Fibroblast of the conjunctiva (primary cell): ENCODE results near the gene PIK3C3.
"Not testable (repeated sequence)": the region's sequence is repeated elsewhere in the genome, so short reads cannot be mapped to it uniquely, and the experiment has no call there.

Experiments used
- DNase-seq: peaks from one replicate; pipeline ENCODE4 v3.0.0-alpha.2; 2010; ENCODE audit warnings: low read depth

The PIK3C3 gene

DNA sequence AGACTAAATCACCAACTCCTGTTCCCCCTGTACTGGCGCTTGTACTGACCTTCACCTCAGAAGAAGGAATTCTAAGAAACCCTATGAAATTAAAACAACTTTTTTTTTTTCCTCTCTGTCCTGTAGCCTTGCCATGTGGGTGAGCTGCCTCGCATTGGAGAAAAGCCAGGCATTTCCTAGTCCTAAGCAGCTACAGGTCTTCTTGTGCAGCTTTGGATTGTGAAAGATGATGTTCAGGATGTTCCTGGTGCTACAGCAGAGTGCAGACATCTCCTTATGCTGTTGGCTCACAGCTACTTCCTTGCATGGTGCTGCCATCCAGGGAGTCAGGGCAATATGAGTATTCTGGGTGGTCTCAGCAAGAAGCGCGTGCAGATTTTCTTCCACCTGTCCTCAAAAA, 11.9 kb downstream of the PIK3C3 start:
- DNase-seq = no peak

DNA sequence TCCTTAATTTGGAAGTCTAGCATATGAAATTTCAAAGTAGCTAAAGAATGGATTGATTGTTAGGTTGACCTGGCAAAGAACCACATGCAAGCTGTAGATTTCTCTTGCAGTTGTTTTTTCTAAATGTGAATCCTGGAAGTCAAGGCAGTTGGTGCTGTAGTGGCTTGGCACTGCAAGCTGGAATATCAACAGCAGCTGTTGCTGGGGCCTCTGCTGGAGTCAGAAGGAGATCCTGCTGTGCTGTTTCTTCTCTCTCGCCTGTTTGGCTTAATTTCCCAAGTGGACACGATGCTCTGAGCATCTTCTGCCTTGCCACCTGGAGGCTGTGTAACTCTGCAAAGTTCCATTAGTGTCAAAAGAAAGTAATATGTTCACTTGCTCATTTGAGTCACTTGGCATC, 12.6 kb downstream of the PIK3C3 start:
- no peak for DNase-seq

DNA sequence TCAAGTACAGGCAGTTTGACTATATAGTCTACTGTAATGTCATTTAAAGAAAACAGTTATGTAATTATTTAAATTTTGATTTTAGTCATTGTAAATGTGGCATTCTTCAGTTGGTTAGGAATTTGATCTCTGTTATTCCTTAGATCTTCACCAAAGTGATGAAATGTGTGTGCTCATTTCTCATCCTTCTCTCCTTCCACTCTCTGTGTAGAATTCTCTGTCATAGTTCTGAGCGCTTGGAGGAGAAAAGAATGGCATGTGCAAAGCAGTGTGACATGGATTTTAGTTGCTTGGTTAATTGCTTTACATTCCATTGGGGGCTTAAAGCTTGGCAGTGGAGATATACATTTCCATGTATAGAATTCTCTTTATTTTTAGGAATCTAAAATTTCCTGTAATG, 14.8 kb downstream of the PIK3C3 start:
- no peak for DNase-seq

DNA sequence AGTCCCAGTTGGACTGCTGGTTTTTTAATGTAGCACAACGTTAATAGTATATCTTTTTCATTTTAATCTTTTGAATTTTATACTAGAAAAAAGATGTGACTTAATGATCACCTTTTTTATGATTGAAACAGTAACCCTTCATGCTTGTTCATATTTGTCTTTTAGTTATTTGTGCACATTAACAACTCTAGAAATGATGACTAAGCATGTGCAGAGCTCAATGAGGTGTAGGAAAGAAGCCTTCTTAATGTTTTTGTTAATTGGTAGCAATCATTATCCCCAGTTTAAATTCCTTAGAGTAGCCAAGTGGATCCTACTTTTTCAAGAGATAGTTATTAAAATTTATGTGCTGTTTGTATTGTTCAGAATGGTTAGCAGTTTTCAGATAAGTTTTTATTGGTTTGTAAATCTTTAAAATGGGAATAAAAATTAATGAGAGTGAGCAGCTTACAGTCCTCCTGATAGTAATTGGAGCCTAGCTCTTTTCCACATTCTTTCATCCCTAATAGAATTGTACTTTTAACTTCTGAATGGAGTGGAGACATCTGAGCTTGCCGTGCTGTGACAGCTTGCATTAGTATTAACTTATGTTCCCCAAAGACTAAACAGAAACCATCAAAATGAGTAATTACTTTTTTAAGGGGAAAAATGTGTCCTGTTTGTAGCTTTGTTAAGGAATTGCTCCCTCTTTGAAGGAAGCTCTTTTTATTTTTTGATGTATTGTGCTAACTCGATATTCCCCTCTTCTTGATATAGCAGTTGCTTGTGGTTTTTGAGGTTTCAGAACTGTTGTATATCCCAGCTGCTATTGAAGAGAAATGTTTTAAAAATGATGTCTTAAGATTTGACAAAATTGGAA, 17.3 kb downstream of the PIK3C3 start:
- DNase-seq = no peak

DNA sequence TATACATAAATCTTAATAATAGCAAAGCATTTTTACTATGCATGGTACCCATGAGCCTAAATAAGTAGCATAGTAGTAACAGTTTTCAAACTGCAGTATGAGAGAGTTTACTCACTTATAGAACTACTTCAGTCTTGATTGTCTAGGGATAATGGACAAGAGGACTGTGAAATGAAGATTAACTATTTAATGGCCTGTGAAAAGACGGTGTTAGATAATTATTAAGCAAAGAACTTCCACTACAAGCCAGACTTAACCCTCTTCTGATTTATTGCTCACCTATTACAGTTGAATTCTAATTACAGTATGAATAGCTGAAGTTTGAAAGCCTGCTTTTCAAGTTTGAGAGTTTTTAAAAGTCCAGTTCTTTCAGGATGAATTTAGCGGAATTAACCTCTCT, 18.9 kb downstream of the PIK3C3 start:
- no peak for DNase-seq

DNA sequence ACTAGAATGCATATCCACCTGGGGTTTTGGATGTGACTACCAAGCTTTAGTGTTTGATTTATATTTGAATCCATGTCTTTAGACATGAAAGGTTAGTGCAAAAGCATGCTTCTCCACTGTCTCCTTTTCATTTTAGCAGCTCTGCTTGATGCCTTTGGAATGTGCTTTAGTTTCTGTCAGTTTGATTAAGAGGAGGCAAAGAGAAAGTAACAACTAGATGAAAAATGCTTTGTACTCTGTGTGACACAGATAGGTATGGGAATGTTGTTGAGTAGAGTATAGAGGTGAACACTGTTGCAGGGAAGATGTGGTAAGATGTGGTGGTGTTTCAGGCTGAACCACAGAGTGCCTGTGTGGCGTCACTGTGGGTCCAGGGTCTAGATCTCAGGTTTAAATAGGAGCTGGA, 19.8 kb downstream of the PIK3C3 start:
- DNase-seq = no peak

DNA sequence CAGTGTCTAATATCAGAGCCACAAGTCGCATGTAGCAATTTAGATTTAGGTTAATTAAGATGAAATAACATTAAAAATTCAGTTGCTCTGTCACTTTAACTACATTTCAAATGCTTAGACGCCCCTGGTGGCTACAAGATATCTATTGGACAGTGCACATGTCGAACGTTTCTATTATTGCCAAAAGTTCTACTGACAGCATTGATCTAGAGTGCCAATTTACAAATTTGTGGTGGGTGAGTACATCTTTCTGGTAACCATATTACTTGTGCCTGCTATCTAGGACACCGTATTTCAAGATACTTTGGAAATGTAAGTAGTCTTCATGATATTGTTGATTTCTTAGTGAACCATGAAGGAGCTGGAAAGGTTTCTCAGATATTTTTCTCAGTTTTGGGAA, 20.2 kb downstream of the PIK3C3 start:
- no peak for DNase-seq

DNA sequence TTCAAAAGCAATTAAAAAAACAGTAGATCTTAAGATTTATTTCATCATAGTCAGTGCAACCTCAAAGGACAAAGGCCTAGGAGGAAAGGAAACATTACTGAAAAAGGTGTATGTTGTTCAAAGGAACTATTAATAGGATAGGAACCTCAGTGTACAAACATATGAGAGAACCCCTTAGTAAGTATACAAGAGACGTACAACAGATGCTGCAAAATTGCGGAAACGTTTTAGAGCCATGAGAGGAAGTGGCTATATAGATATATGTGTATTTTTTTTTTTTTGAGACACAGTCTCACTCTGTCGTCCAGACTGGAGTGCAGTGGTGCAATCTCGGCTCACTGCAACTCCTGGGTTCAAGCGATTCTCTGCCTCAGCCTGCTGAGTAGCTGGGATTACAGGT, 22.2 kb downstream of the PIK3C3 start:
- DNase-seq = no peak

DNA sequence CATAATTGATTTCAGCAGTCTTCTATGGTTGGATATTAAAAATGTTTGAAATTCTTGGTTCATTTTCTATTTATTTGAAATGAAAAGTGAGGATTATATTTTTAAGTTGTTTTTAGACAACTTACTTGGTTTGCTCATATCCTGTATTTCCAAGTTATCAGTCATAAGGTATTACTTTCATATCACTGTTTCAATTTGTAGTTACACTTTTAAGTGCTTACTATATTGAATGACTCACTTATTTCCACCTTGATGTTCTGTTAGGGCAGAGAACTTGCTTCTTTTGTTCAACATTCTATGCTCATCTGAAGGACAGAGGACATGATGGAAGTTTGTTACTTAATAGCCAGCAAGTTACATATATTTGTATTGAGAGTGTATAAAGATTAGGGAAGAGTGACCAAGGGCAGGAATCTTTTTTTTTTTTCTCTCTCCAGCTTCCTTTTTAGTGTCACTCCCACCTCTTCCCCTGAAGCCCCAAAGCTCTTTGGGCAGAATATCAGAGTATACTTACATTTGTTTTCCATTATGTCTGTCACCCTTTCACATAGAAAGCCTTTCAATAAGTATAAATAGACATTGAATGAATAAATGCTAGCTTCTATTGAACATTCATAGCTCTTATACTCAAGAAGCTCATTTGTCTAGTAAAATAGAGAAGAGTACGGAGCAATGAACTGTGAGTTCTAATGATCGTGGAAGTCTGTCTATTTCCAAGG, 28.1 kb downstream of the PIK3C3 start:
- no peak for DNase-seq

DNA sequence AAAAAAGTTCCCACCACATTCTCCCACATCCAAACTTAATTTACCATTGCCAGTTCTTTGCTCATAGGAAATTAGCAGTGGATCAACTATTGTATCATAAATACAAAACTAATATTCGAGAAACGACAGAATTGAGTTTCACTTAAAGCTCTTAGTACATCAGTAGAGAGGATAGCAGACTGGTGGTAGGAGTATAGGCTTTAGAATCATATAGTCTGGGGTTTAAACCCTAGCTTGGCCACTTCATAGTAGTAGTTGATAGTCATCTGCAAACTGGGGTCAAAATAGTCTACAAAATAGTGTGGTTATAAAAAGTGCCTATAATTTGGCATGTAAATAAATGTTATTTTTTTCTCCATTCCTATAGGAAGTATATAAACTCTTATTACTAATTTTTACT, 30.9 kb downstream of the PIK3C3 start:
- DNase-seq = no peak

DNA sequence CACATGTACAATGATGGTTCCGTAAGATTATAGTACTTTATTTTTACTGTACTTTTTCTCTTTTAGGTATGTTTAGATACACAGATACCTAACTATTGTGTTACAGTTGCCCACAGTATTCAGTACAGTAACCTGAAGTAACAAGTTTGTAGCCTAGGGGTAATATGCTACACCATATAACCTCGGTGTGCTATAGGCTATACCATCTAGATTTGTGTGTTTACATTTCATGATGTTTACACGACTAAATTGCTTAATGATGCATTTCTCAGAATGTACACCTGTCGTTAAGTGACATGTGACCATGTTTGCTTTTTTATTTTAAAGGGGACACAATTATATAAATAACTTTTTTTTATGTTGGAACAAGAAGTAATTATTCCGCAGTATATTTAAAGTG, 34.5 kb downstream of the PIK3C3 start:
- no peak for DNase-seq

DNA sequence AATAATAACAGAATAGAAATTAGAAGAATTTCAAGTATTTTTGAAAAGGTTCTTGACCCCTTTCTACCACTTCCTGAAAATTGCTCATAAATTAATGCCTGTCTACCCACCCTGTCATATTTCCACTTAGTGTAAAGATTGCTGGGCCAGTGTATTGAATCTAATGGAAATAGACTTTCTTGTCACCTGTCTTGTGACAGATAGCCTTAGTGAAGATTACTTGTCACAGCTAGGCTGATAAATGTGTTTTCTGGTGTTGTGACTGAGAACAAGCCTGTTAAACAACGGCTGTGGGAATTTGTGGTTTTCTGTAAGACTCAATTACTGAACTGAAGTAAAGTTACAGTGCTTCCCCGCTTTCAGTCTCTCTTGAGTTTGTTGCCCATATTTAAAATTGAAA, 37.0 kb downstream of the PIK3C3 start:
- DNase-seq = no peak

DNA sequence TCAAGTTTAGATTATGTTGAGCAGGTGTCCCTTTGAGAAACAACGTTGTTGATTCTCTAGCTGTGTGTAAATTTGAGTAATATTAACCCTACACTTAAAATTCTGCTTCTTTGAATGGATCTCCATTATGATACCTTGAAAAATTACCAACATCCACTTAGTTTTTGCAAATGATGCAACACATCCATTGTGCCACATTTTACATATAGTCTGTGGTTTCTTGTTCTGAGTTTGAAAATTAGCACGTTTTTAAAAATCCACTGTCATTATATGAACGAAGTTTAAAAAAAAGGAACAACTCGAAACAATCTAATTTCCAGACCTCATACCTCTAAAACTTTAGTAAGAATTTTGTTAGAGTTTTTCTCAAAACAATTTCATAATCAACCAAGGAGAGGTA, 37.7 kb downstream of the PIK3C3 start:
- DNase-seq = no peak

DNA sequence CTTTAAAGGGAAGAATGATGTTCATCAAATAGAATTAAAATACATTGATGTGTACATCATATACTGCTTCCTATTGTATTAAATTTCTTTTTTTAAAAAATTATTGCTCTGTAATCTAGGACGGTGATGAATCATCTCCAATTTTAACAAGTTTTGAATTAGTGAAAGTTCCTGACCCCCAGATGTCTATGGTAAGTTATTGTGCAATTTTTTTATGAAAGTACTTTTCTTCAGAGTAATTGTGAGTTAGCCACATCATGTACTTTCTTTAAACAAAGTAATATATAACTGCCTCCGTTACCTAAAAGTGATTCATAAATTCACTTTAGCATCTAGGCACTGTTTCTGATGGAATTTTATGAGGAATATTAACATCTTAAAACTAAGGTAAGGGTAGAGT, 38.1 kb downstream of the PIK3C3 start:
- no peak for DNase-seq

DNA sequence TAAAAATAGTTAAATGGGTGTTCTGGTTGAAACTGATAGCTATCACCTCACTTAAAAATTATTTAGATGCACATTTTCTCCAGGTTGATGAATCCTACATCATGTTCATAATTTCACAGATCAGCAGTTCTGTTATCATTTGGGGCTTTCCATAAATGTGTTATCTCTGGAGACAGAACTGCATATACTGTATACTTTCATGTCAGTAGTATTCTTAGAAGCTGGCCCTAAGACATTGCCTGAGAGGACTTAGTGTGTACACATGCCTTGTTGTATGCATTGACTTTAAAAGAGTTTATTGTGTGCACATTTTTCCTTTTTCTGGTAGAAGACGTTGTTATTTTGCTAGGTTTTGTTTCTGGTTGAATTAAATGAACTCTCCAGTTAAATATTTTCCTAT, 41.0 kb downstream of the PIK3C3 start:
- no peak for DNase-seq

DNA sequence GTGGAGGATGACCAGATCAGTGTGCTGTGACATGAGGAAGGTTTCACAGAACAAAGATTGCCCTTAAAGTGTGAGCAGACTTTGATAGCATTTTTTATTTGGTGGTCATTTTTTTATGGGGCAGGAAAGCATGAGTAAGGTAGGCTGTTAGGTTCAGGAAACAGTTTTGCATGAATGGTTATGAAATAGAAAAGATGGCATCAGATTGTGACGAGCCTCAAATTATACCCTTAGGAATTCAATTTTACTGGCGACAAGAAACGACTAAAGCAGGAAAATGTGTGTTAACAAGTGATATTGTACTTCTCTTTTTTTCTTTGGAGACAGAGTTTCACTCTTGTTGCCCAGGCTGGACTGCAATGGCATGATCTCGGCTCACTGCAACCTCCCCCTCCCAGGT, 44.7 kb downstream of the PIK3C3 start:
- DNase-seq = no peak

DNA sequence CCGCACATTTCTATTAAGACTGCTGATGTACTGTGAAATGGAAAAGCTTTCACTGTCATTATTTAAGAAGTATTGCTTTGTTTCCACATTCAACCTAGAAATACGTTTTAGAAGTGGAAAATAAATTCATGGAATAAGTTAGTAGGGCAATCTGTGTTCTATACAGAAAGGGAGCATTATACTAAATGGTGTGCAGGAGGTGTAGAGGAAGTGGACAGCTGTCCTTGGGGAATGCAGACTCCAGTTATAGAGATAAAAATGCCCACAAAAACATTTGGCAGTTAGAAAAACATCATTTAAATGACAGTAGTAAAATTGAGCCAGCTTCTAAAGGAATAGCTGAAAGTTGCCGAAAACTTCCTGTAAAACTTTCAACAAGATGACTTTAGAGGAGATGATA, 46.8 kb downstream of the PIK3C3 start:
- no peak for DNase-seq

DNA sequence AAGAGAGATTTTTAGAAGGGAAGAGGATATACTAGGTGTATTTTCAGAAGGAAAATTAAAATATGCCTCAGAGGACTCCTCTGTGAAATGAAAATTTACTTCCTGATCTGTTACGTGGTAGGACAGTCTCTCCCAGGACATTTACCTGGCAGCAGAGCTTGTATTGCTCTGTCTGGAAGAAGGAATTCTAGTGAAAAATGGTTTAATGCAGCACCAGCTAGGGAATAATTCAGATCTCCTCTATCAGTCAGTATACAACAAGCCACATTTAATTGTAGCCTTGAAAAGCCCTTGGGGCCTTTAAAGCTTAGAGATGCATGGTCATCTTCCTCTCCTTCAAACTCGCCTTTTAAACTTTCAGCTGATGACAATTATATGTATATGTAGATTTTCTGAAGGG, 49.6 kb downstream of the PIK3C3 start:
- no peak for DNase-seq

DNA sequence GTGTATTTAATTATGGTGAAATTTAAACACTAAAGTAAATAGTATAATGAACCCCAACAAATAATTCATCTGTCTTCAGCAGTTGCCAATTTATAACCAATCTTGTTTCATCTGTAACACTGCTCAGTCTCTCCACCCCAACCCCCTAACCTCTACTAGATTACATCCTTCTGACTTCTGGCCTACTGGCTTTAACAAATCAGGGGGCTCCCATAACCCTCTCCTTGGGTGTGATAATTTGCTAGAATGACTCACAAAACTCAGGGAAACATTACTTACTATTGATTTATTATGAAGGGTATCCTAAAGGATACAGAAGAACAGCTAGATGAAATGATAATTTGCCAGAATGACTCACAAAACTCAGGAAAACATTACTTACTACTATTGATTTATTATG, 50.7 kb downstream of the PIK3C3 start:
- no peak for DNase-seq

DNA sequence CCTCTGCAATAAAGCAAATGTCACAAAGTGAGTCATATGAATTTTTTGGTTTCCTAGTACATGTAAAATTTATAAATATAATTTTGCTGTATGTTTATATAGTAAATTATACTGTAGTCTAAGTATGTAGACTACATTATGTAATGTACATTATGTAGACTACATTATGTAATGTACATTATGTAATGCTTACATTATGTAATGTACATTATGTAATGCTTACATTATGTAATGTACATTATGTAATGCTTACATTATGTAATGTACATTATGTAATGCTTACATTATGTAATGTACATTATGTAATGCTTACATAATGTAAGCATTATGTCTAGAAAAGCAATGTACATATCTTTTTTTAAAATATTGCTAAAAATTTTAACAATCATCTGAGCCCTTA, 54.4 kb downstream of the PIK3C3 start:
- DNase-seq = not testable (repeated sequence)

DNA sequence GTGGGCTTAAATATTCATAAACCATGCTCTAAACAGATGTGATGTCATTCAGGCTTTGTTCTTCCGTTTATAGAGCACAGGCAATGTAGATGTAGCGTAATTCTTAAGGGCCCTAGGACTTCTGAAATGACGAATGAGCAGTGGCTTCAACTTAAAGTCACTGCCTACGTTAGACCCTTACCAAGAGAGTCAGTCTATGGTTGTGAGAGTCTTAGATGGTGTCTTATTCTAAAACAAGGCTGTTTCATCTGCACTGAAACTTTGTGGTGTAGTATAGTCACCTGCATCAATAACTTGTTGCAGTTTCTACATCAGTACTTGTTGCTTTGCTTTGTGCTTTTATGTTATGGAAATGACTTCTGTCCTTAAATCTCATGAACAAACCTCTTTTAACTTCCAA, 56.0 kb downstream of the PIK3C3 start:
- DNase-seq = no peak

DNA sequence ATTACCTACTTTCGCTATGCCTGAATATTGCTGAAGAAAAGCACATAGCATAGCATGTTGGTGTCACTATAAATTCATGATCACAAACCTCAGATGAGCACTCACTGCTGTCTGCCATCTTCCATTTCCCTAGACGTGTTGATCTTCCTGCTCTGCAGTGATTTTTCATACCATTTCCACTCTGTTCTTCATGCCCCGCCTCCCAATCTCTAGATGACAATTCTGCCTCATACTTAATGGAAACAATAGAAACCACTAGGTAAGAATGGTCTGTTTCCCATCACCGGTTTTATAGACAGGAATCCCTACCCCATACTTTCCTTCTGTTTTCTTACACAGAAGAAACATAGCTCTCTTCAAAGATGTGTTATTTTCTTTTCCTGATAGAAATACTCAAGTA, 63.8 kb downstream of the PIK3C3 start:
- no peak for DNase-seq

DNA sequence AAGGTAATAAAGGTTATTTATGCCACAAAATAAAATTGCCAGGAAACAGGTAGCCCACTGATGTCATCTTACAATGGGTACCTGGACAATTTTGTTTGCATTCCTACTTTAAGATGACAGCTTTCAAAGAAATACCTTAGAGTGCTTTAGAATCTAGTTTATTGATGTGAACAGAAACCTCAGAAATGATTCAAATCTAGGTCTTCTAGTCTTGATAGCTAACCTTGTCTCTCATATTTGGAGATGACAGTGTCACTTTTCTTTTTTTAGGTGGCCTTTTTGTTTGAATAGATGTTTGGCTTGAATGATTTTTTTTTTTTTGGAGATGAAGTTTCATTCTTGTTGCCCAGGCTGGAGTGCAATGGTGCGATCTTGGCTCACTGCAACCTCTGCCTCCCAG, 69.1 kb downstream of the PIK3C3 start:
- no peak for DNase-seq

DNA sequence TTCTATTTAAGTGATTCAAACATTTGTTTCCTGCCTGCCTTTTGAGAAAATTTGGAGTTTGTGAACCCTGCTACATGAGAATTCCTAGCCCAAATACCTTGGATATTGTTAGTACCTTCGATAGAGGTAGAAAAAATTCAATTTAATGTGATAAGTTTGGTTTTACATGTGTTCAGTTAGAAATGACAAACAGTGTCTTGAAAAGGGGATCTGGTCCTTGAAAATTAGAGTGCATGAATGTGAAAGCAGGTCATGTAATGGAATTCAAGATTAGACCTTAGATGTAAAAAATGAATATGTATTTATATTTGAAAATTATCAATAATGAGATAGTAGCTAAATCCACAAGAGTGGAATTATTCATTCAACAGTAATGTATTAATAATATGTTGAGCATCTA, 70.5 kb downstream of the PIK3C3 start:
- no peak for DNase-seq
